Measurements from ENCODE around the gene CAMSAP1. TPM values are rescaled to one million over a fixed set of nuclear protein-coding genes. Genes with fewer than 3 reads are reported as not detected.

Gene CAMSAP1
- total RNA-seq, 4 donors from 2014 or later, result 32.2 to 46.1 (median 34.0) TPM

GRCh38 chr9:135773530-135774238 is 133.7 kb downstream of the CAMSAP1 start:
- no peak for DNase-seq (ENCODE audit: low spot score in 2 of 2)
- intact Hi-C loops (cut with DNase I; ENCODE audit: low total_unique reads), result no loop called here
- 77 to 78% methylated on average over 11 of the region's 11 CpGs for WGBS, 2 donors
- no peak for TF ChIP-seq CTCF (IDR thresholded peaks at IDR 0.05)
- H3K4me3 ChIP-seq (ENCODE audit: low read depth, poor library complexity, severe bottlenecking), result no peak overlapping the region

DNA sequence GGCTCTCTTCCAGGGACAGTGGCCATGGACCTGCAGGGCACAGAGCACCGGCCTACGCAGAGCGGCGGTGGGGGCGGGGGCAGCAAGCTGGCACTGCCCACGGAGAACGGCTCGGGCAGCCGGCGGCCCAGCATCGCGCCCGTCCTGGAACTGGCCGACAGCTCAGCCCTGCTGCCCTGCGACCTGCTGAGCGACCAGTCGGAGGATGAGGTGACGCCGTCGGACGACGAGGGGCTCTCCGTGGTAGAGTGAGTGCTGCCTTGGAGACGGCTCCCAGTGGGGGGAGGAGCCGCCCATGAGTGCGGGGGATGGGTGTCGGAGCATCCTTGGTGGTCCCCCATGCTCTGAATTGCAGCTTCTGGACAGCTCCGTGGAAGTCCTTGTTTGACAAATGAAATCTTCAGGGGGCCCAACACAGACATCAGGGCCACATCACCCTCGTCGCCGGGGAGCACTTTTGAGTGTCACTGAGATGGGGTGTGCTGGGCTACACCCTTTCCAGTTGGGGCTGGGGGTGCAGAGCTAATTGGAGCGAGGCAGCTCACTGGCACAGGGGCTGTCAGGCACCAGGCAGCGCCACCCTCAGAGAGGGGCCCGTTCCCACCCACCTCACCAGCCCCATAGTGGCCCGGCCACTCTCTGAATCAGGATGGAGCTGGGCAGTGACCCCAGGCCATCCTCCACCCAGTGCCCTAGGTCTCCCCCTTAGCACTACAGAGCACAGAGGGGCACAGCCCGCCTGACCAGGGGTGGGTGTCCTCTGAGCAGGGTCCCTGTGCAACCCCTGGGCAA is 134.4 kb downstream of the CAMSAP1 start:
- WGBS, 2 donors, result 68 to 70% methylated on average over 31 to 36 of the region's 36 CpGs
- no peak overlapping the region for H3K4me3 ChIP-seq (ENCODE audit: low read depth, poor library complexity, severe bottlenecking)
- no peak for DNase-seq (ENCODE audit: low spot score in 2 of 2)
- intact Hi-C loops (cut with DNase I; ENCODE audit: low total_unique reads), result no loop called here
- TF ChIP-seq POLR2A (IDR thresholded peaks at IDR 0.05) (no peak), CTCF (IDR thresholded peaks at IDR 0.05) (no peak)

- 82 to 87% methylated on average over 6 to 8 of the region's 13 CpGs for WGBS, 2 donors
- no peak for DNase-seq (ENCODE audit: low spot score in 2 of 2)
- no peak overlapping the region for H3K4me3 ChIP-seq (ENCODE audit: low read depth, poor library complexity, severe bottlenecking)
- intact Hi-C loops (cut with DNase I; ENCODE audit: low total_unique reads), result no loop called here
- TF ChIP-seq POLR2A (IDR thresholded peaks at IDR 0.05) (no peak), CTCF (IDR thresholded peaks at IDR 0.05) (no peak)
These were observed 135.2 kb downstream of the CAMSAP1 start for GRCh38 chr9:135772056-135772646.

DNA sequence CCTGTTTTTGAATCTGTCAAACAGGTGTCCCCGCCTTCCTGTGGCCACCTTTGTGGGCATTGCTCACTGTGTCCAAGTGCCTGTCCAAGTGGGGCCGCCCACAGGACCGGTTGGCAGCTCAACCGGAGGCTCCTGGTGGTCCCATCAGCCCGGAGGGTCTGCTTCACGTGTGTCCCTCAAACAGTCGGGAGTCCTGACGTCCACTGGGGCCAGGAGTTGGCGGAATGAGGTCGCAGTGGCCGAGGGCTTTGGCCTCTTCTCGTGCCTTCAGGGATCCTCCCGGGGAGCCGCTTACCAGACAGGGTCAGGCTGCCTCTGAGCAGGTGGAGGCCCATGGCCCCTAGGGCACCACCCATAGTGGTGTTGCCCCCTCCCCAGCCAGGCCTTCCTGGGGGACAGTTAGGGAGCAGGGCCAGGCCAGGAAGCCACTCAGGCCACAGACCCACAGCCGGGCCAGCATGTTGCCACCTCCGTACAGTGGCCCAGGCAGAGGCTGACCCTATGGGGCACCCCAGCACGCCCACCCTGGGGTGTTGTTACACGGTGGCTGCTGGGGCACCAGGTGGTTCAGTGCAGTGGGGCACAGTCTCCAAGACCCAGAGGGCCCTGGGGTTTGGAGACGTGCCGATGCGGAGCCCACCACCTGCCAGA is 135.8 kb downstream of the CAMSAP1 start:
- 90 to 95% methylated on average over 8 to 17 of the region's 21 CpGs for WGBS, 2 donors
- DNase-seq (ENCODE audit: low spot score in 2 of 2), result no peak
- intact Hi-C loops (cut with DNase I; ENCODE audit: low total_unique reads), result no loop called here
- no peak for TF ChIP-seq POLR2A (IDR thresholded peaks at IDR 0.05)
- no peak for TF ChIP-seq CTCF (IDR thresholded peaks at IDR 0.05)
- no peak overlapping the region for H3K4me3 ChIP-seq (ENCODE audit: low read depth, poor library complexity, severe bottlenecking)

DNA sequence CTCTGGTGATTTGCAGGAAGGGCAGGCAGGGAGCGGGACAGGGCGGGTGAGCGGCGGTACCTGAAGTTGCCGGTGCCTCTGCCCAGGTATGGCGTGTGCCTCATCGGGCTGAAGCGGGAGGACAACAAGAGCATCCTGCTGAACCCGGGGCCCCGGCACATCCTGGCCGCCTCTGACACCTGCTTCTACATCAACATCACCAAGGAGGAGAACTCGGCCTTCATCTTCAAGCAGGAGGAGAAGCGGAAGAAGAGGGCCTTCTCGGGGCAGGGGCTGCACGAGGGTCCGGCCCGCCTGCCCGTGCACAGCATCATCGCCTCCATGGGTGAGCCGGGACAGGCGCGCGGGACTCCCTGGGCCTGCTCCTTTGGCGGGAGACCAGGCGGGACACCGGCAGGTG is 136.6 kb downstream of the CAMSAP1 start:
- TF ChIP-seq CTCF (IDR thresholded peaks at IDR 0.05), result no peak
- no peak for TF ChIP-seq POLR2A (IDR thresholded peaks at IDR 0.05)
- no peak overlapping the region for H3K4me3 ChIP-seq (ENCODE audit: low read depth, poor library complexity, severe bottlenecking)
- DNase-seq (ENCODE audit: low spot score in 2 of 2), result no peak
- 90 to 92% methylated on average over 26 of the region's 26 CpGs for WGBS, 2 donors
- intact Hi-C loops (cut with DNase I; ENCODE audit: low total_unique reads), result no loop called here

Measured in lower leg skin (tissue), 4 donors.